PC-9 (cell line): Measurements from ENCODE around the gene MIEN1. TPM values are rescaled to one million over a fixed set of nuclear protein-coding genes. Genes with fewer than 3 reads are reported as not detected.

Experiments used
- BruUV-seq: library from RNA; stranded (reverse); fragments of 400-500 nt; replicated peaks from 2 replicates; lab custom pipeline; 2021; lab: Mats Ljungman, UMichigan
- CTCF ChIA-PET: fragments of 300-600 bp; sonication (Branson Sonifier 250); formaldehyde crosslinking; loops from one replicate; lab custom pipeline; 2022; ENCODE audit warnings: antibody characterized with exemption; lab: Charles Lee
- POLR2A ChIA-PET: fragments of 300-600 bp; sonication (Branson Sonifier 250); formaldehyde crosslinking; loops from one replicate; lab custom pipeline; 2022; ENCODE audit warnings: antibody characterized with exemption; ENCODE audit not compliant: unreplicated experiment; lab: Charles Lee
- DNase-seq, 2 experiments: peaks; one replicate each; pipeline versions ENCODE4 v3.0.0 to v3.0.0-alpha.2; 2015 to 2022; ENCODE audit warnings: mixed read lengths in 1 of 2
- H2AFZ ChIP-seq: fragments of 200-600 bp; sonication (generic); 2 replicates; pipeline ENCODE4 v1.8.1; 2017; ENCODE audit warnings: antibody characterized with exemption
- H3F3A ChIP-seq: fragments of 200-600 bp; sonication (generic); 2 replicates; pipeline ENCODE4 v1.8.1; 2017; ENCODE audit warnings: antibody characterized with exemption, mild to moderate bottlenecking, low read depth; ENCODE audit not compliant: insufficient read depth
- H3K27ac ChIP-seq: fragments of 200-600 bp; sonication (generic); 2 replicates; pipeline ENCODE4 v1.6.1; 2016; ENCODE audit warnings: mixed run types
- H3K27me3 ChIP-seq: fragments of 200-600 bp; sonication (generic); 2 replicates; pipeline ENCODE4 v1.6.1; 2016; ENCODE audit warnings: low read depth, mixed run types; ENCODE audit not compliant: insufficient read depth
- H3K36me3 ChIP-seq: fragments of 200-600 bp; sonication (generic); 2 replicates; pipeline ENCODE4 v1.6.1; 2016; ENCODE audit warnings: low read depth, mixed run types
- H3K4me1 ChIP-seq: fragments of 200-600 bp; sonication (generic); replicated peaks from 2 replicates; pipeline ENCODE4 v1.6.1; 2016; ENCODE audit warnings: mixed run types; ENCODE audit not compliant: insufficient read depth
- H3K4me2 ChIP-seq: fragments of 200-600 bp; sonication (generic); 2 replicates; pipeline ENCODE4 v1.6.1; 2017; ENCODE audit warnings: mixed run types
- H3K4me3 ChIP-seq: fragments of 200-600 bp; sonication (generic); 2 replicates; pipeline ENCODE4 v1.6.1; 2016; ENCODE audit warnings: mixed run types
- H3K79me2 ChIP-seq: fragments of 200-600 bp; sonication (generic); 2 replicates; pipeline ENCODE4 v1.6.1; 2017; ENCODE audit warnings: low read depth, mixed run types
- H3K9me2 ChIP-seq: fragments of 200-600 bp; sonication (generic); 2 replicates; pipeline ENCODE4 v1.8.1; 2017; ENCODE audit warnings: mild to moderate bottlenecking; ENCODE audit not compliant: insufficient read depth
- H3K9me3 ChIP-seq: fragments of 200-600 bp; sonication (generic); 2 replicates; pipeline ENCODE4 v1.8.1; 2016; ENCODE audit warnings: low read depth; ENCODE audit not compliant: insufficient read depth
- H4K20me1 ChIP-seq: fragments of 200-600 bp; sonication (generic); 2 replicates; pipeline ENCODE4 v1.8.1; 2017; ENCODE audit not compliant: insufficient read depth
- CTCF ChIP-seq: fragments of 200-600 bp; sonication (generic); conservative IDR thresholded peaks from 2 replicates; pipeline ENCODE4 v1.6.1; 2017; ENCODE audit warnings: mixed run types, antibody characterized with exemption, mild to moderate bottlenecking, moderate library complexity
- EZH2 ChIP-seq: fragments of 200-600 bp; sonication (generic); IDR thresholded peaks from 2 replicates; pipeline ENCODE4 v1.8.0; 2017; ENCODE audit warnings: antibody characterized with exemption, low read depth
- intact Hi-C: fragments of 100-400 bp; cut with micrococcal nuclease; formaldehyde crosslinking; loops from one replicate; pipeline ENCODE4 v1.10.0; 2022; ENCODE audit not compliant: unreplicated experiment
- microRNA-seq: library from miRNA; unstranded; fragments of <30 nt; microRNA quantifications from one replicate; pipeline ENCODE4 v1.2.0, GENCODE V29; 2021; ENCODE audit warnings: borderline number of aligned reads, borderline replicate concordance
- total RNA-seq: library from RNA; stranded (reverse); gene quantifications from 2 replicates; pipeline ENCODE4 v1.2.3, GENCODE V29; 2021

The MIEN1 gene
- total RNA-seq, 1 experiment from 2014 or later = 49.2 TPM

DNA sequence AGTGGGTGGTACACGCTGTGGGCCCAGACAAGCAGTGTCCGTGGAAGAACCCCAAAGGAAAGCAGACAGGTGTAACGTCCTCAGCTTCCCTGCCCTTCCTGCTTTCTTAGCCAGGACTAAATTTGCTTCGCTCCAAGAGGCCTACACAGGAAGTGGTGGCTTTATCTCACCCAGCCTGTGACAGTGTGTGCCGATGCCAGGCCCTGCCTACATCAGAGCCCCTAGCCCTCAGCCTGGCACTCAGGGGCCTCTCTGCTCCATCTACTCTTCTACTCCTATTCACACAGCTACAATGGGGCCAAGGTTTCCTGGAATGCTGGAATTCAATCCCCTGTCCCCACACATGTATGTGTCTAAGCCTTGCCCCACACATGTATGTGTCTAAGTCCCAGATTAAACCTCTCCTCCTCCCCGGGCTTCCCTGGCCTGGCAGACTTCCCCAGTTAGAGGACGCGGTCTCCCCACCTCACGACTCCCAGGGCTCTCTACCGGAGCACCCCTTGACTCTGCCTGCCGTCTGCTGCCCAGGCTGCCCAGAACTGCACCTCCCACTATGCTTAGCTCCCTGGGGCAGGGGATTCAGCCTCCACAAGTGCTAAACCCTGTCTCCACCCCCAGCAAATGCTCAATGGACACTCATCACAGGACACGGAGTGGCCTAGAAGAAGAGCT is 50.7 kb downstream of the MIEN1 start:
- ChIA-PET POLR2A (no interaction called here), CTCF (no interaction called here)
- Histone ChIP-seq H3K27me3 (no peaks in the 10 kb centered on the region), H3K9me2 (no peaks in the 10 kb centered on the region), H2AFZ (no peak overlapping the region), H3K4me1 (peaks cover 22% of the 10 kb centered on the region), H3K36me3 (no peaks in the 10 kb centered on the region), H3K4me3 (no peak overlapping the region), H3K4me2 (no peak overlapping the region), H3K27ac (no peak overlapping the region), H4K20me1 (no peaks in the 10 kb centered on the region), H3K79me2 (no peaks in the 10 kb centered on the region), H3K9me3 (no peaks in the 10 kb centered on the region), H3F3A (peaks cover 21% of the 10 kb centered on the region)
- intact Hi-C loops = loop anchor here (5.0 kb wide), 1 partner anchor 58 kb away; the partner anchor contains the start of gene GRB7
- no TSS peak for BruUV-seq
- TF ChIP-seq EZH2 (no peak), CTCF (no peak)
- no peak for DNase-seq

Small RNA genes within 50 kb of the gene (microRNA-seq; reads per million reads assigned to microRNA genes)
- 4.0 reads per million for gene MIR4728

Other genes with a start within 250 kb of the MIEN1 start
- not detected in 2 replicates for gene NEUROD2, start 122.6 kb downstream of the MIEN1 start, total RNA-seq
- not detected in 2 replicates for gene PPP1R1B, start 103.6 kb downstream of the MIEN1 start, total RNA-seq
- gene STARD3, start 93.4 kb downstream of the MIEN1 start, total RNA-seq = 47.7 and 55.9 TPM in 2 replicates
- 1.2 and 1.6 TPM in 2 replicates for gene TCAP, start 65.2 kb downstream of the MIEN1 start, total RNA-seq
- gene PNMT, start 62.1 kb downstream of the MIEN1 start, total RNA-seq = 0.75 and 1.1 TPM in 2 replicates
- 15.0 and 16.2 TPM in 2 replicates for gene PGAP3, start 42.5 kb downstream of the MIEN1 start, total RNA-seq
- gene ERBB2, start 30.5 kb downstream of the MIEN1 start, total RNA-seq = 87.2 and 90.6 TPM in 2 replicates
- gene GRB7, start 7.4 kb upstream of the MIEN1 start, total RNA-seq = 49.1 and 55.9 TPM in 2 replicates
- 0.04 TPM in 1 of 2 replicates, not detected in the other for gene IKZF3, start 133.8 kb upstream of the MIEN1 start, total RNA-seq
- not detected in 2 replicates for gene ZPBP2, start 137.7 kb upstream of the MIEN1 start, total RNA-seq
- 39.9 and 50.4 TPM in 2 replicates for gene GSDMB, start 188.1 kb upstream of the MIEN1 start, total RNA-seq
- 51.1 and 68.1 TPM in 2 replicates for gene ORMDL3, start 197.1 kb upstream of the MIEN1 start, total RNA-seq
- not detected in 2 replicates for gene LRRC3C, start 197.2 kb upstream of the MIEN1 start, total RNA-seq
- gene GSDMA, start 232.5 kb upstream of the MIEN1 start, total RNA-seq = 0.35 and 0.55 TPM in 2 replicates